AG04450 (cell line): Measurements from ENCODE around the gene PROM2. TPM values are rescaled to one million over a fixed set of nuclear protein-coding genes. Genes with fewer than 3 reads are reported as not detected.
"Not testable (repeated sequence)": the region's sequence is repeated elsewhere in the genome, so short reads cannot be mapped to it uniquely, and the experiment has no call there.

Experiments used
- CTCF ChIA-PET: fragments of 300-600, 350-600 bp; formaldehyde crosslinking; extraction: SDS; loops from one replicate; lab custom pipeline; 2022; ENCODE audit warnings: antibody characterized with exemption, inconsistent platforms; lab: Charles Lee
- POLR2A ChIA-PET: fragments of 350-600 bp; formaldehyde crosslinking; extraction: SDS; loops from one replicate; lab custom pipeline; 2021; ENCODE audit warnings: antibody characterized with exemption, inconsistent platforms; lab: Yijun Ruan, JAX
- DNase-seq: peaks from one replicate; pipeline ENCODE4 v3.0.0-alpha.2; 2011; ENCODE audit warnings: low read depth, low spot score
- H3K27ac ChIP-seq: one replicate; pipeline ENCODE4 v1.5.1; 2012; ENCODE audit warnings: low read depth, low read length, control low read depth
- H3K27me3 ChIP-seq: one replicate; pipeline ENCODE4 v1.6.0; 2012; ENCODE audit warnings: low read length; ENCODE audit not compliant: control insufficient read depth, insufficient read depth
- H3K4me3 ChIP-seq: 2 replicates; pipeline ENCODE4 v1.5.1; 2011; ENCODE audit warnings: mild to moderate bottlenecking, low read depth, low read length, control low read depth
- H3K9me3 ChIP-seq: 2 replicates; pipeline ENCODE4 v1.5.1; 2012; ENCODE audit warnings: low read length; ENCODE audit not compliant: control insufficient read depth, insufficient read depth
- polyA plus RNA-seq: library from polyadenylated mRNA; depleted of rRNA; stranded (reverse); fragments of >200 nt; gene quantifications from 2 replicates; pipeline ENCODE4 v1.2.3, GENCODE V29; 2011
- TF ChIP-seq, protein P1 (sequence below): IDR thresholded peaks from 2 replicates; pipeline ENCODE4 v1.5.1; 2011; ENCODE audit warnings: low read depth, low read length, control low read depth, inconsistent platforms

Gene PROM2
- polyA plus RNA-seq, 1 experiment, result 0.12 TPM

GRCh38 chr2:95268211-95269035, 5.8 kb upstream of the PROM2 start:
- H3K27me3 ChIP-seq, result no peaks in the 10 kb centered on the region
- POLR2A ChIA-PET, result no interaction called here

GRCh38 chr2:95269036-95269680, 5.1 kb upstream of the PROM2 start:
- no peak overlapping the region for H3K4me3 ChIP-seq
- CTCF ChIA-PET, result no interaction called here
- TF ChIP-seq, protein P1, sequence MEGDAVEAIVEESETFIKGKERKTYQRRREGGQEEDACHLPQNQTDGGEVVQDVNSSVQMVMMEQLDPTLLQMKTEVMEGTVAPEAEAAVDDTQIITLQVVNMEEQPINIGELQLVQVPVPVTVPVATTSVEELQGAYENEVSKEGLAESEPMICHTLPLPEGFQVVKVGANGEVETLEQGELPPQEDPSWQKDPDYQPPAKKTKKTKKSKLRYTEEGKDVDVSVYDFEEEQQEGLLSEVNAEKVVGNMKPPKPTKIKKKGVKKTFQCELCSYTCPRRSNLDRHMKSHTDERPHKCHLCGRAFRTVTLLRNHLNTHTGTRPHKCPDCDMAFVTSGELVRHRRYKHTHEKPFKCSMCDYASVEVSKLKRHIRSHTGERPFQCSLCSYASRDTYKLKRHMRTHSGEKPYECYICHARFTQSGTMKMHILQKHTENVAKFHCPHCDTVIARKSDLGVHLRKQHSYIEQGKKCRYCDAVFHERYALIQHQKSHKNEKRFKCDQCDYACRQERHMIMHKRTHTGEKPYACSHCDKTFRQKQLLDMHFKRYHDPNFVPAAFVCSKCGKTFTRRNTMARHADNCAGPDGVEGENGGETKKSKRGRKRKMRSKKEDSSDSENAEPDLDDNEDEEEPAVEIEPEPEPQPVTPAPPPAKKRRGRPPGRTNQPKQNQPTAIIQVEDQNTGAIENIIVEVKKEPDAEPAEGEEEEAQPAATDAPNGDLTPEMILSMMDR, result no peak
- peaks cover 8% of the 10 kb centered on the region; the same call in 1 of the 2 replicates for H3K9me3 ChIP-seq
- POLR2A ChIA-PET, result no interaction called here
- H3K27me3 ChIP-seq, result no peaks in the 10 kb centered on the region
- DNase-seq, result no peak
- H3K27ac ChIP-seq, result no peak overlapping the region

More at GRCh38 chr2:95268211-95269035, 5.8 kb upstream of the PROM2 start:
- CTCF ChIA-PET, result no interaction called here
- H3K27ac ChIP-seq, result no peak overlapping the region
- no peak for DNase-seq
- peaks cover 4% of the 10 kb centered on the region; the same call in 1 of the 2 replicates for H3K9me3 ChIP-seq
- TF ChIP-seq, protein P1, result no peak
- no peak overlapping the region for H3K4me3 ChIP-seq

DNA sequence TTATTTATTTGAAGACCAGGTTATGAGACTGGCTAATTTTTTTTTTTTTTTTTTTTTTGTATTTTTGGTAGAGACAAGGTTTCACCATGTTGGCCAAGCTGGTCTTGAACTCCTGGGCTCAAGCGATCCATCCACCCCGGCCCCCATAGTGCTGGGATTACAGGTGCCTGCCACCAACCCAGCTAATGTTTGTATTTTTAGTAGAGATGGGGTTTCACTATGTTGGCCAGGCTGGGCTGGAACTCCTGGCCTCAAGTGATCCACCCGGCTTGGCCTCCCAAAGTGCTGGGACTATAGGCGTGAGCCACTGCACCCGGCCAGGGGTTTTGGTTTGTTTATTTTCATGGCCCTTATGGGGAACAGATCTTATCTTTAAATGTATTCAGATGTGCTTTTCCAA, 4.5 kb upstream of the PROM2 start:
- DNase-seq, CTCF ChIA-PET, POLR2A ChIA-PET, H3K27me3 ChIP-seq, H3K4me3 ChIP-seq, H3K27ac ChIP-seq: not testable (repeated sequence)
- peaks cover 14% of the 10 kb centered on the region; the same call in 1 of the 2 replicates for H3K9me3 ChIP-seq

- Histone ChIP-seq H3K27ac (no peak overlapping the region), H3K9me3 (peaks cover 20% of the 10 kb centered on the region), H3K4me3 (no peak overlapping the region), H3K27me3 (no peaks in the 10 kb centered on the region)
- TF ChIP-seq, protein P1, result no peak
- DNase-seq, result no peak
- CTCF ChIA-PET, result no interaction called here
- POLR2A ChIA-PET, result no interaction called here
Measured at GRCh38 chr2:95270541-95271081, 3.6 kb upstream of the PROM2 start.

DNA sequence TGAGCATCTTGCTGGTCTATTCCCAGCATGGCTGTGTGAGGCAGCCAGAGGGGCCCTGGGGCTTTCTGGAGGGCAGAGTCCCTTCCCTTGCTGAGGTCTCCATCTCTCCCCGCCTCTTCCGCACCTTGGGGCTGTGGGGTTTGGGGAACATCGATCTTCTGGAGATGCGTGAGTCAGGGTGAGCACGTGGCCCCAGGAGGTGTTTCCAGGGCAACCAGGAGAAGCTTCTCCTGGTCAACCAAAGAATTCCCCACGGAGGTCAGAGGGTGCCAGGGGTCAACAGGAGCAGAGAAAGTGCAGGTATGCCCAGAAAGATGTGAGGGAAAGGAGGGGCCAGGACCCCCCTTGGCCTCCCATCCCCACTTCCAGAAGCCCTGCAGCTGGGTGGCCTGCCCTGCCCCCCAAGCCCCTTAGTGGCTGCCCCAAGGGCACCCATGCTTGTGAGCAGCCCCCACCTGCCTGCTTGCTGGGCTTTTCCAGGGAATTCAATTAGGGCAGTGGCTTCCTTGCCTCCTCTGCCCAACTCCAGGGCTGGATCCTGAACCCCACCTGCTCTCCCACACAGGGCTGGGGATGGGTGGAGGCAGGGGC, 2.8 kb upstream of the PROM2 start:
- no peak for DNase-seq
- ChIA-PET CTCF (no interaction called here), POLR2A (no interaction called here)
- Histone ChIP-seq H3K27ac (no peak overlapping the region), H3K27me3 (no peaks in the 10 kb centered on the region), H3K4me3 (no peak overlapping the region), H3K9me3 (peaks cover 28% of the 10 kb centered on the region)
- TF ChIP-seq, protein P1, result no peak
